Liver (tissue), 9 donors: Measurements from ENCODE around the gene GALNT10. TPM values are rescaled to one million over a fixed set of nuclear protein-coding genes. Genes with fewer than 3 reads are reported as not detected.

Experiments
- DNase-seq: peaks from one replicate; pipeline ENCODE4 v3.0.0-alpha.2; 2017; ENCODE audit warnings: low spot score
- H3K27ac ChIP-seq, 2 donors: one replicate each; pipeline ENCODE4 v1.7.0; 2013; ENCODE audit warnings: inconsistent platforms in 2 of 2, low read length in 2 of 2, control low read depth in 1 of 2, low read depth in 1 of 2, mild to moderate bottlenecking in 1 of 2
- H3K27me3 ChIP-seq, 4 donors: one replicate each; pipeline versions ENCODE4 v1.6.1 to v1.7.0; 2013; ENCODE audit warnings: low read length in 3 of 4, inconsistent platforms in 1 of 4, mild to moderate bottlenecking in 1 of 4, moderate library complexity in 1 of 4; ENCODE audit not compliant: control insufficient read depth in 4 of 4, insufficient read depth in 4 of 4
- H3K36me3 ChIP-seq, 4 donors: one replicate each; pipeline versions ENCODE4 v1.6.1 to v1.7.0; 2013; ENCODE audit warnings: low read length in 3 of 4, mild to moderate bottlenecking in 3 of 4, low read depth in 1 of 4, moderate library complexity in 1 of 4; ENCODE audit not compliant: control insufficient read depth in 4 of 4, insufficient read depth in 3 of 4
- H3K4me1 ChIP-seq, 4 donors: one replicate each; pipeline versions ENCODE4 v1.6.1 to v1.7.0; 2013; ENCODE audit warnings: low read length in 3 of 4, mild to moderate bottlenecking in 3 of 4, moderate library complexity in 1 of 4; ENCODE audit not compliant: control insufficient read depth in 4 of 4, insufficient read depth in 4 of 4
- H3K4me3 ChIP-seq, 3 donors: one replicate each; pipeline versions ENCODE4 v1.6.1 to v1.7.0; 2013; ENCODE audit warnings: low read length in 3 of 3, control low read depth in 1 of 3, low read depth in 1 of 3, mild to moderate bottlenecking in 1 of 3
- H3K9ac ChIP-seq, 2 donors: one replicate each; pipeline ENCODE4 v1.7.0; 2013; ENCODE audit warnings: low read length in 2 of 2, mild to moderate bottlenecking in 2 of 2, moderate library complexity in 2 of 2, control low read depth in 1 of 2, low read depth in 1 of 2
- H3K9me3 ChIP-seq, 4 donors: one replicate each; pipeline versions ENCODE4 v1.6.1 to v1.7.0; 2013; ENCODE audit warnings: low read length in 3 of 4; ENCODE audit not compliant: control insufficient read depth in 4 of 4
- EGR1 ChIP-seq, 2 donors: IDR thresholded peaks; 2 replicates each; pipeline ENCODE4 v1.6.1; 2016 to 2018; ENCODE audit warnings: antibody characterized with exemption in 2 of 2, low read depth in 2 of 2
- FOXA1 ChIP-seq: IDR thresholded peaks from 2 replicates; pipeline ENCODE4 v1.6.1; 2016; ENCODE audit warnings: antibody characterized with exemption
- FOXA2 ChIP-seq: IDR thresholded peaks from 2 replicates; pipeline ENCODE4 v1.6.1; 2016; ENCODE audit warnings: antibody characterized with exemption
- GABPA ChIP-seq, 2 donors: IDR thresholded peaks in 1 of 2; conservative IDR thresholded peaks in 1 of 2; 2 replicates each; pipeline ENCODE4 v1.6.1; 2016; ENCODE audit warnings: antibody characterized with exemption in 2 of 2, mild to moderate bottlenecking in 1 of 2, moderate library complexity in 1 of 2
- HNF4A ChIP-seq, 2 donors: conservative IDR thresholded peaks; 2 replicates each; pipeline ENCODE4 v1.6.1; 2016; ENCODE audit warnings: antibody characterized with exemption in 2 of 2, mild to moderate bottlenecking in 2 of 2
- HNF4G ChIP-seq: IDR thresholded peaks from 2 replicates; pipeline ENCODE4 v1.6.1; 2016; ENCODE audit warnings: antibody characterized with exemption
- JUND ChIP-seq, 2 donors: IDR thresholded peaks; 2 replicates each; pipeline ENCODE4 v1.6.1; 2016; ENCODE audit warnings: antibody characterized with exemption in 2 of 2
- NR2F2 ChIP-seq: IDR thresholded peaks from 2 replicates; pipeline ENCODE4 v1.6.1; 2016; ENCODE audit warnings: antibody characterized with exemption
- RAD21 ChIP-seq, 2 donors: IDR thresholded peaks; 2 replicates each; pipeline ENCODE4 v1.6.1; 2016; ENCODE audit warnings: antibody characterized with exemption in 2 of 2, mild to moderate bottlenecking in 2 of 2
- RXRA ChIP-seq, 2 donors: IDR thresholded peaks; 2 replicates each; pipeline ENCODE4 v1.6.1; 2017 to 2018; ENCODE audit warnings: antibody characterized with exemption in 2 of 2, mild to moderate bottlenecking in 1 of 2
- SP1 ChIP-seq: IDR thresholded peaks from 2 replicates; pipeline ENCODE4 v1.6.1; 2018; ENCODE audit warnings: antibody characterized with exemption, mild to moderate bottlenecking
- TAF1 ChIP-seq: conservative IDR thresholded peaks from 2 replicates; pipeline ENCODE4 v1.6.1; 2016; ENCODE audit warnings: antibody characterized with exemption, mild to moderate bottlenecking
- YY1 ChIP-seq: IDR thresholded peaks from 2 replicates; pipeline ENCODE4 v1.6.1; 2016; ENCODE audit warnings: antibody characterized with exemption, mild to moderate bottlenecking
- WGBS: extraction: QIAGEN DNeasy Blood & Tissue Kit; methylation state at CpG from one replicate; pipeline ENCODE4 v1.1.7; 2013; 5-methylcytosine and 5-hydroxymethylcytosine counted together
- polyA plus RNA-seq, 2 donors: library from polyadenylated mRNA; stranded (reverse) in 1 of 2; unstranded in 1 of 2; fragments of 200-250 nt in 1 of 2; fragments of >200 nt in 1 of 2; fragmentation: Nextera tagmentation in 1 of 2; extraction: Ambion mirVana in 1 of 2; gene quantifications; one replicate each; pipeline versions ENCODE4 v1.2.1 to v1.2.3, GENCODE V29; 2013 to 2015
- total RNA-seq, 2 donors: library from RNA; depleted of rRNA; stranded (reverse); fragments of >200 nt; gene quantifications; one replicate each; pipeline ENCODE4 v1.2.3, GENCODE V29; 2014
- TF ChIP-seq, protein P1 (sequence below): IDR thresholded peaks from 2 replicates; pipeline ENCODE4 v1.6.1; 2016; ENCODE audit warnings: antibody characterized with exemption
- TF ChIP-seq, protein P2 (sequence below): IDR thresholded peaks from 2 replicates; pipeline ENCODE4 v1.6.1; 2016; ENCODE audit warnings: antibody characterized with exemption
- TF ChIP-seq, protein P3 (sequence below): IDR thresholded peaks from 2 replicates; pipeline ENCODE4 v1.6.1; 2016; ENCODE audit warnings: antibody characterized with exemption, mild to moderate bottlenecking
- TF ChIP-seq, protein P4 (sequence below): fragments of 150-350 bp; IDR thresholded peaks from 2 replicates; pipeline ENCODE4 v1.5.1; 2017; ENCODE audit warnings: improper control_type of control experiment, low read depth, low read length; ENCODE audit not compliant: missing input control
- TF ChIP-seq, protein P5 (sequence below): IDR thresholded peaks from 2 replicates; pipeline ENCODE4 v1.6.1; 2016; ENCODE audit warnings: antibody characterized with exemption
- donor health status: healthy.
- donor health status: healthy.
- donor health status: healthy.
- donor health status: healthy.
- donor health status: healthy.

The GALNT10 gene
- total and polyA plus RNA-seq, 4 donors: 1.1 to 17.8 (median 5.3) TPM

GRCh38 chr5:154329062-154329461, 138.5 kb downstream of the GALNT10 start:
- Histone ChIP-seq H3K4me3 (no peak overlapping the region), H3K9ac (no peak overlapping the region), H3K4me1 (peaks cover 0 to 9% (median 0%) of the 10 kb centered on the region in 4 donors), H3K27me3 (no peaks in the 10 kb centered on the region), H3K9me3 (no peaks in the 10 kb centered on the region), H3K27ac (no peak overlapping the region), H3K36me3 (no peaks in the 10 kb centered on the region)
- DNase-seq: no peak
- TF ChIP-seq HNF4A (conservative IDR thresholded peaks at IDR 0.05): peak; percentile 34 to 58
- TF ChIP-seq, protein P1, sequence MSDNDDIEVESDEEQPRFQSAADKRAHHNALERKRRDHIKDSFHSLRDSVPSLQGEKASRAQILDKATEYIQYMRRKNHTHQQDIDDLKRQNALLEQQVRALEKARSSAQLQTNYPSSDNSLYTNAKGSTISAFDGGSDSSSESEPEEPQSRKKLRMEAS: no peak
- 89% methylated on average over 3 of the region's 3 CpGs for whole genome bisulfite sequencing

GRCh38 chr5:154329519-154330040, 139.0 kb downstream of the GALNT10 start:
- peaks cover 0 to 9% (median 0%) of the 10 kb centered on the region in 4 donors for H3K4me1 ChIP-seq

More at GRCh38 chr5:154329519-154330040, 139.0 kb downstream of the GALNT10 start:
- Histone ChIP-seq H3K4me3 (no peak overlapping the region), H3K36me3 (no peaks in the 10 kb centered on the region), H3K27me3 (no peaks in the 10 kb centered on the region), H3K9me3 (no peaks in the 10 kb centered on the region), H3K9ac (no peak overlapping the region), H3K27ac (no peak overlapping the region)
- 97% methylated on average over 14 of the region's 14 CpGs for WGBS
- DNase-seq: no peak
- TF ChIP-seq EGR1 (IDR thresholded peaks at IDR 0.05; ENCODE audit: low read depth in 2 of 2) (no peak), NR2F2 (no peak), GABPA (IDR thresholded peaks at IDR 0.05 in 1 of 2, conservative IDR thresholded peaks at IDR 0.05 in 1 of 2) (no peak), HNF4A (conservative IDR thresholded peaks at IDR 0.05) (no peak), JUND (IDR thresholded peaks at IDR 0.05) (no peak), FOXA1 (no peak), TAF1 (no peak), RXRA (IDR thresholded peaks at IDR 0.05) (no peak), SP1 (no peak), FOXA2 (no peak), RAD21 (IDR thresholded peaks at IDR 0.05) (no peak), HNF4G (no peak), YY1 (no peak)
- TF ChIP-seq, protein P2, sequence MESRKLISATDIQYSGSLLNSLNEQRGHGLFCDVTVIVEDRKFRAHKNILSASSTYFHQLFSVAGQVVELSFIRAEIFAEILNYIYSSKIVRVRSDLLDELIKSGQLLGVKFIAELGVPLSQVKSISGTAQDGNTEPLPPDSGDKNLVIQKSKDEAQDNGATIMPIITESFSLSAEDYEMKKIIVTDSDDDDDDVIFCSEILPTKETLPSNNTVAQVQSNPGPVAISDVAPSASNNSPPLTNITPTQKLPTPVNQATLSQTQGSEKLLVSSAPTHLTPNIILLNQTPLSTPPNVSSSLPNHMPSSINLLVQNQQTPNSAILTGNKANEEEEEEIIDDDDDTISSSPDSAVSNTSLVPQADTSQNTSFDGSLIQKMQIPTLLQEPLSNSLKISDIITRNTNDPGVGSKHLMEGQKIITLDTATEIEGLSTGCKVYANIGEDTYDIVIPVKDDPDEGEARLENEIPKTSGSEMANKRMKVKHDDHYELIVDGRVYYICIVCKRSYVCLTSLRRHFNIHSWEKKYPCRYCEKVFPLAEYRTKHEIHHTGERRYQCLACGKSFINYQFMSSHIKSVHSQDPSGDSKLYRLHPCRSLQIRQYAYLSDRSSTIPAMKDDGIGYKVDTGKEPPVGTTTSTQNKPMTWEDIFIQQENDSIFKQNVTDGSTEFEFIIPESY: no peak
- TF ChIP-seq, protein P3, sequence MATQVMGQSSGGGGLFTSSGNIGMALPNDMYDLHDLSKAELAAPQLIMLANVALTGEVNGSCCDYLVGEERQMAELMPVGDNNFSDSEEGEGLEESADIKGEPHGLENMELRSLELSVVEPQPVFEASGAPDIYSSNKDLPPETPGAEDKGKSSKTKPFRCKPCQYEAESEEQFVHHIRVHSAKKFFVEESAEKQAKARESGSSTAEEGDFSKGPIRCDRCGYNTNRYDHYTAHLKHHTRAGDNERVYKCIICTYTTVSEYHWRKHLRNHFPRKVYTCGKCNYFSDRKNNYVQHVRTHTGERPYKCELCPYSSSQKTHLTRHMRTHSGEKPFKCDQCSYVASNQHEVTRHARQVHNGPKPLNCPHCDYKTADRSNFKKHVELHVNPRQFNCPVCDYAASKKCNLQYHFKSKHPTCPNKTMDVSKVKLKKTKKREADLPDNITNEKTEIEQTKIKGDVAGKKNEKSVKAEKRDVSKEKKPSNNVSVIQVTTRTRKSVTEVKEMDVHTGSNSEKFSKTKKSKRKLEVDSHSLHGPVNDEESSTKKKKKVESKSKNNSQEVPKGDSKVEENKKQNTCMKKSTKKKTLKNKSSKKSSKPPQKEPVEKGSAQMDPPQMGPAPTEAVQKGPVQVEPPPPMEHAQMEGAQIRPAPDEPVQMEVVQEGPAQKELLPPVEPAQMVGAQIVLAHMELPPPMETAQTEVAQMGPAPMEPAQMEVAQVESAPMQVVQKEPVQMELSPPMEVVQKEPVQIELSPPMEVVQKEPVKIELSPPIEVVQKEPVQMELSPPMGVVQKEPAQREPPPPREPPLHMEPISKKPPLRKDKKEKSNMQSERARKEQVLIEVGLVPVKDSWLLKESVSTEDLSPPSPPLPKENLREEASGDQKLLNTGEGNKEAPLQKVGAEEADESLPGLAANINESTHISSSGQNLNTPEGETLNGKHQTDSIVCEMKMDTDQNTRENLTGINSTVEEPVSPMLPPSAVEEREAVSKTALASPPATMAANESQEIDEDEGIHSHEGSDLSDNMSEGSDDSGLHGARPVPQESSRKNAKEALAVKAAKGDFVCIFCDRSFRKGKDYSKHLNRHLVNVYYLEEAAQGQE: no peak
- TF ChIP-seq, protein P1: no peak
- TF ChIP-seq, protein P4, sequence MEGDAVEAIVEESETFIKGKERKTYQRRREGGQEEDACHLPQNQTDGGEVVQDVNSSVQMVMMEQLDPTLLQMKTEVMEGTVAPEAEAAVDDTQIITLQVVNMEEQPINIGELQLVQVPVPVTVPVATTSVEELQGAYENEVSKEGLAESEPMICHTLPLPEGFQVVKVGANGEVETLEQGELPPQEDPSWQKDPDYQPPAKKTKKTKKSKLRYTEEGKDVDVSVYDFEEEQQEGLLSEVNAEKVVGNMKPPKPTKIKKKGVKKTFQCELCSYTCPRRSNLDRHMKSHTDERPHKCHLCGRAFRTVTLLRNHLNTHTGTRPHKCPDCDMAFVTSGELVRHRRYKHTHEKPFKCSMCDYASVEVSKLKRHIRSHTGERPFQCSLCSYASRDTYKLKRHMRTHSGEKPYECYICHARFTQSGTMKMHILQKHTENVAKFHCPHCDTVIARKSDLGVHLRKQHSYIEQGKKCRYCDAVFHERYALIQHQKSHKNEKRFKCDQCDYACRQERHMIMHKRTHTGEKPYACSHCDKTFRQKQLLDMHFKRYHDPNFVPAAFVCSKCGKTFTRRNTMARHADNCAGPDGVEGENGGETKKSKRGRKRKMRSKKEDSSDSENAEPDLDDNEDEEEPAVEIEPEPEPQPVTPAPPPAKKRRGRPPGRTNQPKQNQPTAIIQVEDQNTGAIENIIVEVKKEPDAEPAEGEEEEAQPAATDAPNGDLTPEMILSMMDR: no peak
- TF ChIP-seq, protein P5, sequence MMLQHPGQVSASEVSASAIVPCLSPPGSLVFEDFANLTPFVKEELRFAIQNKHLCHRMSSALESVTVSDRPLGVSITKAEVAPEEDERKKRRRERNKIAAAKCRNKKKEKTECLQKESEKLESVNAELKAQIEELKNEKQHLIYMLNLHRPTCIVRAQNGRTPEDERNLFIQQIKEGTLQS: no peak
